GM23338 (cell line): Measurements from ENCODE around the gene FBXL14. TPM values are rescaled to one million over a fixed set of nuclear protein-coding genes. Genes with fewer than 3 reads are reported as not detected.

Experiments used
- CREB1 ChIP-seq: fragments of 250-450 bp; sonication (Bioruptor Pico); IDR thresholded peaks from 2 replicates; pipeline ENCODE4 v1.5.0; 2020; ENCODE audit warnings: low read depth, mild to moderate bottlenecking, moderate library complexity
- CTCF ChIP-seq, 2 experiments: fragments of 200-600 bp in 1 of 2; sonication (generic) in 1 of 2; conservative IDR thresholded peaks; 2 replicates each; pipeline versions ENCODE4 v1.5.1 to v1.6.1; 2016 to 2017; ENCODE audit warnings: antibody characterized with exemption in 2 of 2, low read depth in 2 of 2, mild to moderate bottlenecking in 2 of 2, moderate library complexity in 1 of 2
- EZH2 ChIP-seq: fragments of 200-600 bp; sonication (generic); IDR thresholded peaks from one replicate; pipeline ENCODE4 v1.8.0; 2017; ENCODE audit warnings: antibody characterized with exemption, mild to moderate bottlenecking, low read depth; ENCODE audit not compliant: unreplicated experiment
- EZH2phosphoT487 ChIP-seq: fragments of 200-600 bp; sonication (generic); IDR thresholded peaks from one replicate; pipeline ENCODE4 v1.8.1; 2018; ENCODE audit warnings: antibody characterized with exemption; ENCODE audit not compliant: unreplicated experiment
- JUNB ChIP-seq: IDR thresholded peaks from one replicate; pipeline ENCODE4 v1.6.1; 2016; ENCODE audit warnings: antibody characterized with exemption; ENCODE audit not compliant: unreplicated experiment
- NANOG ChIP-seq: IDR thresholded peaks from 2 replicates; pipeline ENCODE4 v1.6.1; 2016; ENCODE audit warnings: antibody characterized with exemption, borderline replicate concordance
- POLR2AphosphoS5 ChIP-seq: IDR thresholded peaks from 2 replicates; pipeline ENCODE4 v1.6.1; 2016; ENCODE audit warnings: antibody characterized with exemption, low read depth
- REST ChIP-seq: IDR thresholded peaks from one replicate; pipeline ENCODE4 v1.6.1; 2018; ENCODE audit warnings: antibody characterized with exemption; ENCODE audit not compliant: unreplicated experiment
- STAT1 ChIP-seq: IDR thresholded peaks from one replicate; pipeline ENCODE4 v1.6.1; 2016; ENCODE audit warnings: antibody characterized with exemption; ENCODE audit not compliant: unreplicated experiment
- ZNF114 ChIP-seq: fragments of 250-450 bp; sonication (Bioruptor Pico); IDR thresholded peaks from 2 replicates; pipeline ENCODE4 v1.5.0; 2020; ENCODE audit warnings: mild to moderate bottlenecking, moderate library complexity
- ZNF331 ChIP-seq: fragments of 250-450 bp; sonication (Bioruptor Pico); IDR thresholded peaks from 2 replicates; pipeline ENCODE4 v1.5.0; 2020; ENCODE audit warnings: low read depth, mild to moderate bottlenecking, moderate library complexity
- ZNF462 ChIP-seq: fragments of 250-450 bp; sonication (Bioruptor Pico); IDR thresholded peaks from 2 replicates; pipeline ENCODE4 v1.5.0; 2020; ENCODE audit warnings: mild to moderate bottlenecking, moderate library complexity
- polyA plus RNA-seq: library from polyadenylated mRNA; unstranded; fragments of >200 nt; fragmentation: Nextera tagmentation; extraction: Ambion mirVana; gene quantifications from 2 replicates; pipeline ENCODE4 v1.2.1, GENCODE V29; 2016
- total RNA-seq: library from RNA; depleted of rRNA; stranded (reverse); fragments of >200 nt; shearing (Covaris generic); gene quantifications from 2 replicates; pipeline ENCODE4 v1.2.3, GENCODE V29; 2014

FBXL14 gene
- total and polyA plus RNA-seq, 2 experiments from 2014 or later, result 0.74 to 9.4 TPM

- no peak for TF ChIP-seq ZNF462 (CRISPR knock-in tag)
- no peak for TF ChIP-seq STAT1
- no peak for TF ChIP-seq EZH2
- TF ChIP-seq JUNB, result no peak
- no peak for TF ChIP-seq ZNF331 (CRISPR knock-in tag)
- TF ChIP-seq EZH2phosphoT487, result no peak
- TF ChIP-seq NANOG, result no peak
- no peak for TF ChIP-seq POLR2AphosphoS5
- no peak for TF ChIP-seq ZNF114 (CRISPR knock-in tag)
- no peak for TF ChIP-seq CTCF (conservative IDR thresholded peaks at IDR 0.05; ENCODE audit: low read depth in 2 of 2)
- TF ChIP-seq REST, result no peak
- no peak for TF ChIP-seq CREB1 (CRISPR knock-in tag)
These were observed 22.1 kb upstream of the FBXL14 start (continued) for GRCh38 chr12:1616233-1617066.
